Endodermal cell (in vitro differentiated cells): ENCODE data around the gene C19orf73. TPM values are rescaled to one million over a fixed set of nuclear protein-coding genes. Genes with fewer than 3 reads are reported as not detected.
A peak's percentile ranks its signal among the peaks of the same experiment; 100 is the strongest.

ENCODE experiments used
- DNase-seq: peaks from one replicate; pipeline ENCODE4 v3.0.0-alpha.2; 2017
- H3K27ac ChIP-seq: 2 replicates; pipeline ENCODE4 v1.5.1; 2013; ENCODE audit warnings: mild to moderate bottlenecking, low read depth, low read length, moderate library complexity
- H3K27me3 ChIP-seq: 2 replicates; pipeline ENCODE4 v1.6.1; 2013; ENCODE audit warnings: mild to moderate bottlenecking, low read length, moderate library complexity; ENCODE audit not compliant: insufficient read depth, control insufficient read depth, poor library complexity, severe bottlenecking
- H3K36me3 ChIP-seq: 2 replicates; pipeline ENCODE4 v1.7.0; 2013; ENCODE audit warnings: mild to moderate bottlenecking, low read length, moderate library complexity; ENCODE audit not compliant: control insufficient read depth, insufficient read depth
- H3K4me1 ChIP-seq: one replicate; pipeline ENCODE4 v1.7.0; 2013; ENCODE audit warnings: low read length; ENCODE audit not compliant: control insufficient read depth, insufficient read depth
- H3K4me3 ChIP-seq: 2 replicates; pipeline ENCODE4 v1.5.1; 2013; ENCODE audit warnings: mild to moderate bottlenecking, low read length, moderate library complexity
- H3K9ac ChIP-seq: 2 replicates; pipeline ENCODE4 v1.6.1; 2013; ENCODE audit warnings: mild to moderate bottlenecking, low read length, moderate library complexity; ENCODE audit not compliant: poor library complexity, severe bottlenecking; ENCODE audit errors: extremely low read depth
- H3K9me3 ChIP-seq: 2 replicates; pipeline ENCODE4 v1.6.1; 2013; ENCODE audit warnings: mild to moderate bottlenecking, low read length, moderate library complexity; ENCODE audit not compliant: control insufficient read depth
- H3K27ac Mint-ChIP-seq: 2 replicates; pipeline ENCODE4 v1.8.0; 2020; ENCODE audit warnings: mixed read lengths
- H3K27me3 Mint-ChIP-seq: 2 replicates; pipeline ENCODE4 v1.8.0; 2021; ENCODE audit warnings: mild to moderate bottlenecking, mixed read lengths; ENCODE audit not compliant: insufficient read depth
- H3K36me3 Mint-ChIP-seq: 2 replicates; pipeline ENCODE4 v1.8.0; 2020; ENCODE audit warnings: low read depth, mixed read lengths
- H3K4me1 Mint-ChIP-seq: 2 replicates; pipeline ENCODE4 v1.8.0; 2020; ENCODE audit warnings: mixed read lengths
- H3K4me3 Mint-ChIP-seq: 2 replicates; pipeline ENCODE4 v1.8.0; 2020; ENCODE audit warnings: mild to moderate bottlenecking, moderate library complexity, mixed read lengths
- H3K9me3 Mint-ChIP-seq: 2 replicates; pipeline ENCODE4 v1.8.0; 2020; ENCODE audit warnings: mild to moderate bottlenecking, mixed read lengths
- WGBS, 2 experiments: methylation state at CpG; one replicate each; pipeline versions ENCODE4 v1.1.5 to v1.1.7; 2013; ENCODE audit warnings: missing lambda C conversion rate in 2 of 2, mixed read lengths in 1 of 2; ENCODE audit not compliant: insufficient coverage in 1 of 2, insufficient read length in 1 of 2; 5-methylcytosine and 5-hydroxymethylcytosine counted together
- total RNA-seq, 2 donors: library from RNA; stranded (reverse); fragmentation: NEBNext Ultra II Directional in 1 of 2; extraction: Animal tissue kit (Norgen Biotek cat#: 25700) in 1 of 2; gene quantifications; 2 replicates in 1 of 2; 3 replicates in 1 of 2; pipeline ENCODE4 v1.2.1, GENCODE V29; 2021
- TF ChIP-seq, protein P1 (sequence below): fragments of 200-600 bp; sonication (generic); conservative IDR thresholded peaks from 2 replicates; pipeline ENCODE4 v1.5.0; 2021; ENCODE audit warnings: antibody characterized with exemption, mild to moderate bottlenecking

C19orf73 gene
- total RNA-seq, 2 donors from 2014 or later, result 1.9 to 2.5 TPM

DNA sequence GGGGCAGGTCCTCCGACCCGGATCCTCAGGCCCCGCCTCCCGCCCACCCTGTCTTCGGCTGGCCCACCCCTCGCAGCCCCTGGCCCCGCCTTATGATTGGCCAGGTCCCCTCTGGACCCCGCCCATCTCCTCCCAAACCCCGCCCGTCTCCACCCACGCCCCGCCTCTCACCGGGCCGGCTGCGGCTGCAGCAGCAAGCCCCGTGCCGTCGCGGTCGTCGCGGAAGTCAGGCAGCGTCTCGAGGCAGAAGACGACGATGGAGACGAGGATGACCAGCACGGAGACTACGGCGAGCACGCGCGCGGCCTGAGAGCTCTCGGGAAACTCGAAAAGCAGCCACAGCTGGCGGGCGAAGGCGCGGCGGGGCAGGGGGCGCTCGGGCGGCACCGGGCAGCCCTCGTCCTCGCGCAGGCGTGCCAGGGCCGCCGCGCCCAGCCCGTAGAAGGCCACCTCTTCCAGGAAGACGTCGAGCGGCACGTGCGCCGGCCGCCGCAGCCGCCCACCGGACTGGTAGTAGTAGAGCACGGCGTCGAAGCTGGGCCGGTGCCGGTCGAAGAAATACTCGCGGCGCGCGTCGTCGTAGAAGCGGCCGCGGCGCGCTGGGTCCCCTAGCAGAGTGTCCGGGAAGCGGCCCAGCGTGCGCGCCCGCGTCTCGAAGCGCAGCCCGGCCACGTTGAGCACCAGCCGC, 46.9 kb downstream of the C19orf73 start:
- Mint-ChIP-seq H3K27me3 (peaks cover 83% of the 10 kb centered on the region), H3K36me3 (peaks cover 2% of the 10 kb centered on the region), H3K27ac (no peak overlapping the region), H3K4me1 (no peaks in the 10 kb centered on the region), H3K4me3 (peak overlapping the region; percentile 21), H3K9me3 (peaks cover 10% of the 10 kb centered on the region)
- H3K9me3 ChIP-seq, result no peaks in the 10 kb centered on the region
- peak; percentile 95 for DNase-seq
- 20 to 25% methylated on average over 43 to 93 of the region's 93 CpGs for WGBS, 2 experiments
- no peak overlapping the region for H3K9ac ChIP-seq
- TF ChIP-seq, protein P1, sequence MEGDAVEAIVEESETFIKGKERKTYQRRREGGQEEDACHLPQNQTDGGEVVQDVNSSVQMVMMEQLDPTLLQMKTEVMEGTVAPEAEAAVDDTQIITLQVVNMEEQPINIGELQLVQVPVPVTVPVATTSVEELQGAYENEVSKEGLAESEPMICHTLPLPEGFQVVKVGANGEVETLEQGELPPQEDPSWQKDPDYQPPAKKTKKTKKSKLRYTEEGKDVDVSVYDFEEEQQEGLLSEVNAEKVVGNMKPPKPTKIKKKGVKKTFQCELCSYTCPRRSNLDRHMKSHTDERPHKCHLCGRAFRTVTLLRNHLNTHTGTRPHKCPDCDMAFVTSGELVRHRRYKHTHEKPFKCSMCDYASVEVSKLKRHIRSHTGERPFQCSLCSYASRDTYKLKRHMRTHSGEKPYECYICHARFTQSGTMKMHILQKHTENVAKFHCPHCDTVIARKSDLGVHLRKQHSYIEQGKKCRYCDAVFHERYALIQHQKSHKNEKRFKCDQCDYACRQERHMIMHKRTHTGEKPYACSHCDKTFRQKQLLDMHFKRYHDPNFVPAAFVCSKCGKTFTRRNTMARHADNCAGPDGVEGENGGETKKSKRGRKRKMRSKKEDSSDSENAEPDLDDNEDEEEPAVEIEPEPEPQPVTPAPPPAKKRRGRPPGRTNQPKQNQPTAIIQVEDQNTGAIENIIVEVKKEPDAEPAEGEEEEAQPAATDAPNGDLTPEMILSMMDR, result no peak
- no peaks in the 10 kb centered on the region for H3K36me3 ChIP-seq
- H3K4me1 ChIP-seq, result no peaks in the 10 kb centered on the region
- H3K4me3 ChIP-seq, result no peak overlapping the region
- no peak overlapping the region for H3K27ac ChIP-seq
- H3K27me3 ChIP-seq, result peaks cover 69% of the 10 kb centered on the region

DNA sequence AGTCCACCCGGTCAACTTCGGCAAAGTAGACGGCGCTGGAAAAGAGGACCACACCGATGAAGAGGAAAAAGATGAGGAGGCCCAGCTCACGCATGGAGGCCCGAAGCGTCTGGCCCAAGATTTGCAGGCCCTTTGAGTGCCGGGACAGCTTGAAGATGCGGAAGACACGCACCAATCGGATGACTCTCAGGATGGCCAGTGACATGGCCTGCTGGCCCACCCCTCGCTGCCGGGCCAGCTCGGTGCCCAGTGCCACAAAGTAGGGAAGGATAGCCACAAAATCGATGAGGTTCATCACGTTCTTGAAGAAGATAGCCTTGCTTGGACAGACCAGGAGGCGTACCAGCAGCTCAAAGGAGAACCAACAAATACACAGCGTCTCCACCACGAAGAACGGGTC, 48.5 kb downstream of the C19orf73 start:
- H3K27ac Mint-ChIP-seq, result no peak overlapping the region
- TF ChIP-seq, protein P1, result no peak
- WGBS, 2 experiments, result 92 to 96% methylated on average over 19 to 21 of the region's 21 CpGs
- H3K9me3 Mint-ChIP-seq, result peaks cover 10% of the 10 kb centered on the region
- Histone ChIP-seq H3K9me3 (no peaks in the 10 kb centered on the region), H3K4me1 (no peaks in the 10 kb centered on the region), H3K27ac (no peak overlapping the region), H3K36me3 (no peaks in the 10 kb centered on the region), H3K4me3 (no peak overlapping the region), H3K9ac (no peak overlapping the region), H3K27me3 (peaks cover 79% of the 10 kb centered on the region)
- H3K4me3 Mint-ChIP-seq, result no peak overlapping the region
- no peak for DNase-seq
- H3K27me3 Mint-ChIP-seq, result peaks cover 93% of the 10 kb centered on the region
- peaks cover 2% of the 10 kb centered on the region for H3K36me3 Mint-ChIP-seq
- peaks cover 3% of the 10 kb centered on the region for H3K4me1 Mint-ChIP-seq

DNA sequence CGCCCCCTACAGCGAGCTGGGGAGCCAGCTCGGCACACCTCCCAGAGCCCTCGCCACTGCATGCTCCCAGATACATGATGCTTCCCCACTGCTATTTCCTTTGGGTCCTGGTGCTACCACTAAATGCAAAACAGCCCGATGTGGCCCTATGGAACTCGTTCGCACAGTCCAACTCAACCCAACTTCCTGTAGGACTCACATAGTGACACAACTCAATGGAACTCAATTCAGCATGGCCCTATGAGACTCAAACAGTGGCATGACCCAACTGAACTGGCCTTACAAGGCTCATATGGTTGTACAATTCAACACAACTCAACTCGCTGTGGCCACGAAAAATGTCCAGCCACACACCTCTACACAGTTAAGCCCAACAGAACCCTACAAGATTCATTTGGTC, 49.9 kb downstream of the C19orf73 start:
- no peak overlapping the region for H3K4me3 ChIP-seq
- peaks cover 2% of the 10 kb centered on the region for H3K36me3 Mint-ChIP-seq
- peaks cover 10% of the 10 kb centered on the region for H3K9me3 Mint-ChIP-seq
- 86 to 90% methylated on average over 1 to 9 of the region's 9 CpGs for WGBS, 2 experiments
- peaks cover 75% of the 10 kb centered on the region for H3K27me3 ChIP-seq
- no peak overlapping the region for H3K27ac ChIP-seq
- H3K36me3 ChIP-seq, result no peaks in the 10 kb centered on the region
- no peak for DNase-seq
- H3K9ac ChIP-seq, result no peak overlapping the region
- H3K27me3 Mint-ChIP-seq, result peaks cover 89% of the 10 kb centered on the region
- H3K4me3 Mint-ChIP-seq, result no peak overlapping the region
- H3K4me1 ChIP-seq, result no peaks in the 10 kb centered on the region
- H3K27ac Mint-ChIP-seq, result no peak overlapping the region
- H3K4me1 Mint-ChIP-seq, result peaks cover 4% of the 10 kb centered on the region
- no peaks in the 10 kb centered on the region for H3K9me3 ChIP-seq
- TF ChIP-seq, protein P1, result no peak

Other genes with a start within 250 kb of the C19orf73 start
- 10 to 100 TPM; 41.5 to 45.0 TPM for gene PPP1R15A, start 246.7 kb downstream of the C19orf73 start, total RNA-seq
- 1 to 10 TPM; 1.2 to 2.1 TPM for gene TULP2, start 220.4 kb downstream of the C19orf73 start, total RNA-seq
- 100 to 1,000 TPM; 177 to 222 TPM for gene NUCB1, start 218.8 kb downstream of the C19orf73 start, total RNA-seq
- gene DHDH, start 185.4 kb downstream of the C19orf73 start, total RNA-seq, result 1 to 10 TPM in 1 of 2 donors, under 1 TPM in 1; 0.44 to 2.3 TPM
- 100 to 1,000 TPM; 172 to 184 TPM for gene BAX, start 164.3 kb downstream of the C19orf73 start, total RNA-seq
- 1,000 to 10,000 TPM; 1,784 to 3,181 TPM for gene FTL, start 153.8 kb downstream of the C19orf73 start, total RNA-seq
- 10 to 100 TPM; 63.5 to 69.1 TPM for gene GYS1, start 125.8 kb downstream of the C19orf73 start, total RNA-seq
- gene RUVBL2, start 125.3 kb downstream of the C19orf73 start, total RNA-seq, result 100 to 1,000 TPM; 101 to 112 TPM
- gene LHB, start 102.1 kb downstream of the C19orf73 start, total RNA-seq, result under 1 TPM in 1 of 2 donors, not detected in 1; 0.59 TPM
- not detected for gene CGB3, start 94.8 kb downstream of the C19orf73 start, total RNA-seq
- gene CGB2, start 87.3 kb downstream of the C19orf73 start, total RNA-seq, result under 1 TPM in 1 of 2 donors, not detected in 1; 0.57 TPM
- not detected for gene CGB1, start 82.2 kb downstream of the C19orf73 start, total RNA-seq
- under 1 TPM in 1 of 2 donors, not detected in 1; 0.44 TPM for gene CGB5, start 75.3 kb downstream of the C19orf73 start, total RNA-seq
- not detected for gene CGB8, start 70.0 kb downstream of the C19orf73 start, total RNA-seq
- gene CGB7, start 61.4 kb downstream of the C19orf73 start, total RNA-seq, result 1 to 10 TPM; 1.5 to 2.9 TPM
- gene NTF4, start 54.3 kb downstream of the C19orf73 start, total RNA-seq, result 1 to 10 TPM; 5.0 to 8.9 TPM
- gene KCNA7, start 46.4 kb downstream of the C19orf73 start, total RNA-seq, result under 1 TPM in 1 of 2 donors, not detected in 1; 0.07 TPM
- 100 to 1,000 TPM; 284 to 292 TPM for gene SNRNP70, start 33.7 kb downstream of the C19orf73 start, total RNA-seq
- gene LIN7B, start 4.8 kb downstream of the C19orf73 start, total RNA-seq, result 10 to 100 TPM in 1 of 2 donors, 1 to 10 TPM in 1; 9.5 to 14.9 TPM
- gene PPFIA3, start 401 bp upstream of the C19orf73 start, total RNA-seq, result 10 to 100 TPM in 1 of 2 donors, 1 to 10 TPM in 1; 7.4 to 16.5 TPM
- 1 to 10 TPM in 1 of 2 donors, under 1 TPM in 1; 0.57 to 3.9 TPM for gene HRC, start 36.3 kb upstream of the C19orf73 start, total RNA-seq
- gene TRPM4, start 38.6 kb upstream of the C19orf73 start, total RNA-seq, result 10 to 100 TPM; 22.0 to 33.3 TPM
- 1 to 10 TPM; 3.3 to 3.4 TPM for gene SLC6A16, start 206.0 kb upstream of the C19orf73 start, total RNA-seq
- gene CD37, start 216.3 kb upstream of the C19orf73 start, total RNA-seq, result not detected
- gene TEAD2, start 243.3 kb upstream of the C19orf73 start, total RNA-seq, result 100 to 1,000 TPM; 142 to 166 TPM
- gene DKKL1, start 244.7 kb upstream of the C19orf73 start, total RNA-seq, result 1 to 10 TPM; 1.8 to 2.1 TPM